ELR (cell line): Measurements from ENCODE around the gene ZNF862.

Source experiments
- DNase-seq: peaks from one replicate; pipeline ENCODE4 v3.0.0-alpha.2; 2015; ENCODE audit warnings: low read depth

Gene ZNF862

DNA sequence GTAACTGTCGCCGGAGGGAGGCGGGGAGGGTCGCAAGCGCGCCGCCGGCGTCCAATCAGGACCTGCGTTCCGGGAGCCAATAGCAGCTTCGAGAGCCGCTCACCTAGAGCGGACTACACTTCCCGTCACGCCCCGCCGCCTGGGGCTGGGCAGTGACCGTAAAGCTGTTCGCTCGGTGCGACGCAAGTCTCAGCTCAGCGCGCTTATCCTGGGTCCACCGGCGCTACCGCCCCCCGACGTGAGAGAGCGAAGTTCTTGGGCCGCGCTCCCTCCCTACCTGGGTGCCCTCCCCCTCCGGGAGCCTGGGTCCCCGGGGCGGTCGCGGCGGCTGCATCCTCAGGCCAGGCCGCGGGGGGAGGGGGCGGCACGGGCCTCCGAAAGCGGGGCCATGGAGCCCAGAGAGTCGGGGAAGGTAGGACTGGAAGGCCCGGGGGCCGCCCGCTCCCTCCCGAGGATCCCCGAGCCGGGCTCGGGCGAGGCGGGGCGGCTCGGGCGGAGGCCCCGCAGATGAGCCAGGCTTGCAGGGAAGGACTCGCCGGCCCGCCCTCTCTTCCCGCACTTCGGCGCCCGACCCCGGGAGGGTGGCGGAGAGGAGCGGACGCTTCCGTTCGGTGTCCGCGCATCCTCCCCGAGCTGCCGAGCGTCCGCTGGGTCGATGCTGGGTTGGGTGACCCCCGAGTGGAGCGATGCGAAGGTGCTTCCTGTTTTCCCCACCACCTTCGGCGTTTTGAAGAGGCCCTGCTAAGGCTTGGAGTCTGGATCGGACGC lies at the start of gene ZNF862:
Gene ZNF862 (plus strand): TSS at position 152 of the 768 bp plus-strand sequence. CDS start 237 bp downstream, at position 389.
- peak; percentile 96 for DNase-seq

GRCh38 chr7:149789101-149789500 lies 49.1 kb upstream of the ZNF862 start:
- no peak for DNase-seq

DNA sequence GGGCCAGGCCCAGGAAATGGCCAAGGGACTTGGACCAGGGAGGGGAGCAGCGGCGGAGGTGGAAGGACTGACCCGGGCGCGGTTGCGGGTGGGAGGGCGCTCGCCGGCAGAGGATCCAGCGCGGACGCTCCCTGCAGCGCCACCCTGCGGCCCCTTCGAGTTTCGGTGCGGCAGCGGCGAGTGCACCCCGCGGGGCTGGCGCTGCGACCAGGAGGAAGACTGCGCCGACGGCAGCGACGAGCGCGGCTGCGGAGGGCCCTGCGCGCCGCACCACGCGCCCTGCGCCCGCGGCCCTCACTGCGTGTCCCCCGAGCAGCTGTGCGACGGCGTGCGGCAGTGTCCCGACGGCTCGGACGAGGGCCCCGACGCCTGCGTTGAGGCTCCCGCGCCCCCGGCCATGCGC lies 48.0 kb upstream of the ZNF862 start:
- no peak for DNase-seq

DNA sequence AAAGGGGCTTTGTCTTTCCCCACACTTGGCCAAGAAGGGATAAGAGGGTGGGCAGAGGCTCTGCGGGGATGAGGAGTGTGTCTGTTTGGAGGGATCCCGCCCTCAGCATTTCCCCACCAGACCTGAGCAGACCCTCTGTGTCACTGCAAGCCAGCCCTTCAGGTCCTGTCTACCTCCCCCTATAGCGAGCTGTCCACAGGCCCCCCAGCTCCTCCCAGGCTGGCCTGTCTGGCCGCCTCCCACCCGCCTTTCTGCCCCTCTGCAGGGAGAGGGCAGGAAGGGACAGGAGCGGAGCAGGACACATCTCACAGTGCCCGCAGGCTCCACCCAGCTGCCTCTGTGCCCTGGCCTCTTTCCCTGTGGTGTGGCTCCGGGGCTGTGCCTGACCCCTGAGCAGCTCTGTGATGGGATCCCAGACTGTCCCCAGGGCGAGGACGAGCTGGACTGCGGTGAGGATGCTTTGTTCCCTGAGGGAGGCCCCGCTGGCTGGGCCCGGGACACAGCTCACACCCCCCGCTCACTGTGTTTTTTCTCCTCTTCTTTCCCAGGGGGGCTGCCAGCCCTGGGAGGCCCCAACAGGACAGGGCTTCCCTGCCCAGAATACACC lies 47.3 kb upstream of the ZNF862 start:
- no peak for DNase-seq

DNA sequence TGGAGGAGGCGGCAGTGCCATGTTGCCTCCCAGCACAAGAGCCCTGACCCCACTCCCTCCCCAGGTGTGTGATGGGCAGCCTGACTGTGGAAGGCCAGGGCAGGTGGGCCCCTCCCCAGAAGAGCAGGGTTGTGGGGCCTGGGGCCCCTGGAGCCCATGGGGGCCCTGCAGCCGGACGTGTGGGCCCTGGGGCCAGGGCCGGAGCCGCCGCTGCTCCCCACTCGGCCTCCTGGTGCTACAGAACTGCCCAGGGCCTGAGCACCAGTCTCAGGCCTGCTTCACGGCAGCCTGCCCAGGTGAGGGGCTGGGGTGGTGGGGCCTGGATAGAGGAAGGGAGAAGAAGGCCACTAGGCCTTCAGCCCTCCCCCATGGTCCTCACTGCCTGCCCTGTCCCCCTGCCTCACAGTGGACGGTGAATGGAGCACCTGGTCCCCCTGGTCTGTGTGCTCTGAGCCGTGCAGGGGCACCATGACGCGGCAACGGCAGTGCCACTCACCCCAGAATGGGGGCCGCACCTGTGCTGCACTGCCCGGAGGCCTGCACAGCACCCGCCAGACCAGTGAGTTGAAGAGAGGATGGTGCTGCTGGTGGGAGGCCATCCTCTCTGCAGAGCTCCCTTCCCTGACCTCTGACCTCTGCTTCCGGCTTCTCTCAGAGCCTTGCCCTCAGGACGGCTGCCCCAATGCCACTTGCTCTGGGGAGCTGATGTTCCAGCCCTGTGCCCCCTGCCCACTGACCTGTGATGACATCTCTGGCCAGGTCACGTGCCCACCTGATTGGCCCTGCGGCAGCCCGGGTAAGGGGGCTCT lies 46.6 kb upstream of the ZNF862 start:
- DNase-seq, result no peak

DNA sequence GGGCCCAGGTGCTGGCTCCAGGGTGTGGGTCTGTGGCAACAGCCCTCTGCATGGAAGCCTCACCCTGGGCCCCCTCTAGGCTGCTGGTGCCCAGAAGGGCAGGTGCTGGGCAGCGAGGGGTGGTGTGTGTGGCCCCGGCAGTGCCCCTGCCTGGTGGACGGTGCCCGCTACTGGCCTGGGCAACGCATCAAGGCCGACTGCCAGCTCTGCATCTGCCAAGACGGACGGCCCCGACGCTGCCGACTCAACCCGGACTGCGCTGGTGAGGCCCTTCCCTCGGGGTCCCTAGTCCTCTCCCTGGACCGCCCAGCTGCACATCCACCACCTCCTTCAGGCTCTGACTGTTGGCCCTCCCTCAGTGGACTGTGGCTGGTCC lies 46.0 kb upstream of the ZNF862 start:
- DNase-seq, result no peak

DNA sequence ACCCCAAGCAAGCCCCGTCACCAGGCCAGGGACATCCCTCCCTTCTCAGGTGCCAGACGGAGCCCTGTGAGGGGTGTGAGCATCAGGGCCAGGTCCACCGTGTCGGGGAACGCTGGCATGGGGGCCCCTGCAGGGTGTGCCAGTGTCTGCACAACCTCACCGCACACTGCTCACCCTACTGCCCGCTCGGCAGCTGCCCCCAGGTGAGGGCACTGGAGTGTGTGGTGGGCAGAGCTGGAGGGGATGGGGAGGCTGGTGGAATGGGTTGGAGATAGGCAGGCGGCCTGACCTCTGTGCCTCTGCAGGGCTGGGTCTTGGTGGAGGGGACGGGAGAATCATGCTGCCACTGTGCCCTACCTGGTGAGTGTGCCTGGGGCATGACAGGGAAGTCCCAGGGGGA lies 44.9 kb upstream of the ZNF862 start:
- no peak for DNase-seq

- no peak for DNase-seq
These were observed 43.5 kb upstream of the ZNF862 start for GRCh38 chr7:149794661-149795060.

GRCh38 chr7:149795126-149795525 lies 43.0 kb upstream of the ZNF862 start:
- no peak for DNase-seq

- no peak for DNase-seq
These were observed 41.8 kb upstream of the ZNF862 start for GRCh38 chr7:149796287-149796860.

DNA sequence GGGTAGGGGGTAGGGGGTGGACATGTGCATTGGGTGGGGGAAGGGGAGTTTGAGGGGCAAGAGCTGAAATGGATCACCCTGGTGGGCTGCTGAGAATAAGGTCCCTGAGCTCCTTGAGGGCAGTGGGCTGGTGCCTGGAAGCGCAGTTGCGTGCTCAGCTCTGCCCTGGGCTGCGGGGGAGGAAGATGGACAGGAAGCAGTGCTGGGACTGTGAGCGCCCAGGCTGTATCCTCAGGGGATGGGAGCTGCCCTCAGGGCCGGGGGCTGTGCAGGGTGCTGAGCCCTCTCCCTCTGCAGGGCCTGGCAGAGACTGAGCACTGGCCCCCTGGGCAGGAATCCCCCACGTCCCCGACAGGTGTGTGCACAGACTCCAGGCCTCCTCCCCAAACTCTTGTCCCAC lies 40.4 kb upstream of the ZNF862 start:
- no peak for DNase-seq

GRCh38 chr7:149799397-149800168 lies 38.6 kb upstream of the ZNF862 start:
- peak; percentile 3 for DNase-seq

DNA sequence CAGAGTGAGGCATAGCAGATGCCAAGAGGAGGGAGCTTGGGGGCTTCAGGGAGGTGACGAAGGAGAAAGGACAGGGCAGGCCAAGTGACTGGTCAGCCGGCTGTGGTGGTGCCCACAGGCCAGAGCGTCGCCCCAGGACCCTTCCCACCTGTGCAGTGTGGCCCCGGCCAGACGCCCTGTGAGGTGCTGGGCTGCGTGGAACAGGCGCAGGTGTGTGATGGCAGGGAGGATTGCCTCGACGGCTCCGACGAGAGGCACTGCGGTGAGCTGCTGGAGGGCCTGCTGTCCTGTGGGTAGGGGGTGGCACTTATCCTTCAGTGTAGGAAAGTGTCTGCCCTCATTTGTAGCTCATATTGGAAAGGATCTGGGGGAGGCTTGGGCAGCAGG lies 38.0 kb upstream of the ZNF862 start:
- DNase-seq, result no peak

DNA sequence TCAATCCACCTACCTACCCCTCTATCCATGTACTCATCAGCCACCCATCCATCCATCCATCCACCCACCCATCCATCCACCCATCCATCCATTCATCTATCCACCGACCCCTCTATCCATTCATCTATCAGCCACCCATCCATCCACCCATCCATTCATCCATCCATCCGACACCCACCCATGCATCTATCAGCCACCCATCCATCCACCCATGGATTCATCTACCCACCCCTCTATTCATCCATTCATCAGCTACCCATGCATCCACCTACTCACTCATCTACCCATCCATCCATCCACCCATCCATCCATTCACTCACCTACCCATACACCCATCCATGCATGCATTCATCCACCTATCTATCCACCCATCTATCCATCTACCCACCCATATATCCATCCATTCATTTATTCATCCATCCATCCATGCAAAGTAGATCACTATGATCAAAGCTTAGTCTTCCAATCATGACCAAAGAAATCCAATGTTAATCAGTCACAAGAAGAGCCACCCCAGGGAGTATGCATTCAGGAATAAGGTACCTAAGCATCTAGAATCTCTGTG lies 37.1 kb upstream of the ZNF862 start:
- DNase-seq, result no peak

GRCh38 chr7:149801816-149802215 lies 36.4 kb upstream of the ZNF862 start:
- no peak for DNase-seq

DNA sequence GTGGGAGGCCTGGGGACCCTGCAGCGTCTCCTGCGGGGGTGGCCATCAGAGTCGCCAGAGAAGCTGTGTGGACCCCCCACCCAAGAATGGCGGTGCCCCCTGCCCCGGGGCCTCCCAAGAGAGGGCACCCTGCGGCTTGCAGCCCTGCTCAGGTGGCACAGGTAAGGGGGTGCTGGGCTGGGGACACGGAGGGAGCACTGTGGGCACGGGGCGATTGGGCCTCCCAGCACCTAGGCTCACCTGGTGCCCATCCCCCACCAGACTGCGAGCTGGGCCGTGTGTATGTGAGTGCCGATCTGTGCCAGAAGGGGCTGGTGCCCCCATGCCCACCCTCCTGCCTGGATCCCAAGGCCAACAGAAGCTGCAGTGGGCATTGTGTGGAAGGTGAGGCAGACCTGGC lies 35.2 kb upstream of the ZNF862 start:
- no peak for DNase-seq

GRCh38 chr7:149803551-149804074 lies 34.6 kb upstream of the ZNF862 start:
- DNase-seq, result no peak

GRCh38 chr7:149804106-149804505 lies 34.1 kb upstream of the ZNF862 start:
- no peak for DNase-seq

DNA sequence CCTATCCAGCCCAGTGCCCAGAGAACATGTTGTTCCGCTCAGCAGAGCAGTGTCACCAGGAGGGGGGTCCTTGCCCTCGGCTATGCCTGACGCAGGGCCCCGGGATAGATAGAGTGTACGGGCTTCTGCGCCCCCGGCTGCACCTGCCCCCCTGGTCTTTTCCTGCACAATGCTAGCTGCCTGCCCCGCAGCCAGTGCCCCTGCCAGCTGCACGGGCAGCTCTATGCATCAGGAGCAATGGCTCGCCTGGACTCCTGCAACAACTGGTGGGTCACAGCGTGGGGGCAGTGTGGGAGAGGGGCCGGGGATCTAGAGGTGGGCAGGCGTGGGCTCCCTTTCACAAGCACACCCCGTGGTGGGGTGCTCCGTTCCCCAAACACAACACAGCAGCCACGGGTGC lies 31.4 kb upstream of the ZNF862 start:
- DNase-seq, result no peak

DNA sequence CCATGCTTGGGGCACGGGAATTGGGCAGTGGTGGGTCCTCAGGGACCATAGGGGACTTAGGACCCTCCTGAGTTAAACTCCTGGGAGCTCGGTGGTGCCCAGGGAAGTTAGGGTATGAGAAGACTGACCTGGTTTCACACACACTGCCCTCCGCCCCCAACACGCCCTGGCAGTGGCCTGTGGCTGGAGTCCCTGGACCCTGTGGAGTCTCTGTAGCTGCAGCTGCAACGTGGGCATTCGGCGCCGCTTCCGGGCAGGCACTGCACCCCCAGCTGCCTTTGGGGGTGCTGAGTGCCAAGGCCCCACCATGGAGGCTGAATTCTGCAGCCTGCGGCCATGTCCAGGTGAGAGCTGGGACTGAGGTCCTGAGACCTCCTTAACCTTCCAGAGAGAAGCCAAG lies 29.9 kb upstream of the ZNF862 start:
- no peak for DNase-seq

DNA sequence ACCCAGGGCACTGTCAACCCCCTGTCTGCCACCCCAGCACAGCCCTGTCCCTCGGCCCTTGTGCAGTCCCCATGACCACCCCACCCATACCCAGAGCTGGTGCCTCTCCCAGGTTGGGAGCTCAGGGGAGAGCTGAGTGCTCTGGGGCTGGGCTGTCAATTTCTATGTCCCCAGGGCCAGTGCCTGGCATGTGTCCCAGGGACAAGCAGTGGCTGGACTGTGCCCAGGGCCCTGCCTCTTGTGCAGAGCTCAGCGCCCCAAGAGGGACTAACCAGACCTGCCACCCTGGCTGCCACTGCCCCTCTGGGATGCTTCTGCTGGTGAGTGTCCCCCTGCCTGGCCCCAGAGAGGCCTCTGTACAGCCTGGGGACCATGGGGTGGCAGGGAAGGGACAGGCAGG lies 29.0 kb upstream of the ZNF862 start:
- no peak for DNase-seq
